HuH-7.5 (cell line): Measurements from ENCODE around the gene PEAK3.
"Not testable (repeated sequence)": the region's sequence is repeated elsewhere in the genome, so short reads cannot be mapped to it uniquely, and the experiment has no call there.

Experiments used
- DNase-seq: peaks from one replicate; pipeline ENCODE4 v3.0.0; 2011; ENCODE audit warnings: low spot score

Gene PEAK3

DNA sequence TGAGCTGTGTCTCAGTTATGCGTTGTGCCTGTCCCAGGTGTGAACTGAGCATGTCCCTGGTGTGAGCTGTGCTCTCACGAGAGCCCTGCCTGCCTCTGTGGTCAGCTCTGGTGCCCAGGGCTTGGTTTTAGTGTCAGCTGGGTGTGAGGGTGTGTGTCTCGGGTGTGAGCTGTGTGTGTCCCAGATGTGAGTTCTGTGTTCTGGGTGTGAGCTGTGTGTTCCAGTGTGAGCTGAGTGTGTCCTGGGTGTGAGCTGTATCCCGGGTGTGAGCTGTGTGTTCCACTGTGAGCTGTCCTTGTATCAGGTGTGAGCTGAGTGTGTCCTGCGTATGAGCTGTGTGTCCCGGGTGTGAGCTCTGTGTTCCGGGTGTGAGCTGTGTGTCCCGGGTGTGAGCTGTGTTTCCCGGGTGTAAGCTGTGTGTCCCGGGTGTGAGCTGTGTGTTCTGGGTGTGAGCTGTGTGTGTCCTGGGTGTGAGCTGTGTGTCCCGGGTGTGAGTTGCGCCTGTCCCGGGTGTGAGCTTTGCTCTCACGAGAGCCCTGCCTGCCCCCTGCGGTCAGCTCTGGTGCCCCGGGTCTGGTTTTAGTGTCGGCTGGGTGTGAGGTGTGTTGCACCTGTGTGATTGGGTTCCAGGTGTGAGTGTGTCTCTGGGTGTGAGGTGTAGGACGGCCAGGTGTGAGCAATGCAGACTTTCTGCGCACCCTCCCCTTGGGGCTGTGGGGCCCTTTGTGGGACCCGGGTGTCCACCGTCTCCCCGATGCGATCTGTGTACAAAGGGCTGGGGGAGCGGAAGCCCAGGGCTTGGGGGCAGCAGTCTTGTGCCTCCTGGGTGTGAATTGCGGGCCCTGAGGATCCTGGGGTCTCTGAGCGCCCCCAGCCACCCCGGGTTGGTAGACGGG lies 7.1 kb upstream of the PEAK3 start:
- no peak for DNase-seq

GRCh38 chr19:2288338-2288817 lies 6.4 kb upstream of the PEAK3 start:
- no peak for DNase-seq

- DNase-seq: no peak
Measured at GRCh38 chr19:2287585-2288337, 5.8 kb upstream of the PEAK3 start.

DNA sequence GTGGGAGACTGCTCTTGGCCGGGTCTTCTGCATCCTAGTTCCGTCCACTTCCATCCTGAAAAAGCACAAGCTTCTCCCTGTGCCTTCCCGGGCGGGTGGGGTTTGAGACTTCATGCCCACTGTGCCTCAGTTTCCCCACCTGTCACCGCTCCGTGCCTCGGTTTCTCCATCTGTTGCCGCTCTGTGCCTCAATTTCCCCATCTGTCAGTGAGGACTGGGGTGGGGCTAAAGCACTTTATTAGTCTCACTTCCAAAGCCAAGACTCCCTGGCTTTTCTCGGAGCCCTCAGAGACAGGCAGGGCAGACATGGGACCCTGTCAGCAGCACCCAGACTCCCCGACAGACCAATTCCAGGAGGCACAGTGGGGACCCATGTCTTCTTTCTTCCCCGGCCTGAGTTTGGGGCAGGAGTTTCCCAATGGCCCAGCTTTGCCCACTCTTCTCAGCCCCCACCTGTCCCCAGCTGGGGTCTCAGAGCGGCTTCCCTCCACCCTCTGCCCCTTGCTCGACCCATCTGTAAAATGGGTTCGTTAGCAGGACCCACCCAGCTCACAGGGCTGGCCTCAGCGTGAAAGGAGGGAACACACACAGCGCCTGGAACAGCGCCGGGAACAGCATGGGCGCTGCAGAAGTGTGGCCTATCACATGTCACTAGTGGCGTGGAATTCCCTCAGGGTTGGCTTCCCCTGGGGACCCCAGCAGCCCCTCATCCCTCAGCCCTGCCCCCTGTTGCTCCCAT lies 4.6 kb upstream of the PEAK3 start:
- DNase-seq: no peak

- no peak for DNase-seq
Measured at GRCh38 chr19:2283835-2284507, 2.0 kb upstream of the PEAK3 start.

GRCh38 chr19:2282862-2283237 lies 875 bp upstream of the PEAK3 start:
- DNase-seq: no peak

GRCh38 chr19:2281265-2282061 lies 512 bp downstream of the PEAK3 start:
- DNase-seq: not testable (repeated sequence)

DNA sequence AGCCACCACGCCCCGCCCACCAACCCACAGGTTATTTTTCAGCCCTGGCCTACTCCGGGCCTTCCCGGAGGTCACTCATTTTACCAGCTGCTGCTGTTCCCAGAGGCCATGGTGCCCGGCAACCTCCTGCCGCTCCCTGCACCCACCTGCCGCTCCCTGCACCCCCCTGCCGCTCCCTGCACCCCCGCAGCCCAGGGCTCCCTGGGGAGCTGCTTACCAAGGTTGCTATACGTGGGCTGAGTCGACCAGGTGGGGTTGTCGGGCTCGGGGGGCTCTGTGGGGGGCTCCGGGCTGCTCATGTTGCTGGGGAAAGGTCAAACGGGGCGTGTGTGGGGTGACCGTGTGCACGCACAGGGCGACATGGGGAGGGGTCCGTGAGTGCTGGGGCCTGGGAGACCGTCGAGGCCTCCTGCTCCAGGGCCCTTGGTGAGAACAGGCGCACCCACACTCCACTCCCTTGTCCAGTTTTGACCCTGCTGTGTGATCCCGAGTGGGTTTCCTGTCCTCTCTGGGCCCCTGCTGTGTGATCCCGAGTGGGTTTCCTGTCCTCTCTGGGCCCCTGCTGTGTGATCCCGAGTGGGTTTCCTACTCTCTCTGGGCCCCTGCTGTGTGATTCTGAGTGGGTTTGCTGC lies 1.2 kb downstream of the PEAK3 start:
- no peak for DNase-seq

GRCh38 chr19:2278459-2279158 lies 3.4 kb downstream of the PEAK3 start:
- DNase-seq: no peak

GRCh38 chr19:2277138-2277537 lies 4.8 kb downstream of the PEAK3 start:
- no peak for DNase-seq

DNA sequence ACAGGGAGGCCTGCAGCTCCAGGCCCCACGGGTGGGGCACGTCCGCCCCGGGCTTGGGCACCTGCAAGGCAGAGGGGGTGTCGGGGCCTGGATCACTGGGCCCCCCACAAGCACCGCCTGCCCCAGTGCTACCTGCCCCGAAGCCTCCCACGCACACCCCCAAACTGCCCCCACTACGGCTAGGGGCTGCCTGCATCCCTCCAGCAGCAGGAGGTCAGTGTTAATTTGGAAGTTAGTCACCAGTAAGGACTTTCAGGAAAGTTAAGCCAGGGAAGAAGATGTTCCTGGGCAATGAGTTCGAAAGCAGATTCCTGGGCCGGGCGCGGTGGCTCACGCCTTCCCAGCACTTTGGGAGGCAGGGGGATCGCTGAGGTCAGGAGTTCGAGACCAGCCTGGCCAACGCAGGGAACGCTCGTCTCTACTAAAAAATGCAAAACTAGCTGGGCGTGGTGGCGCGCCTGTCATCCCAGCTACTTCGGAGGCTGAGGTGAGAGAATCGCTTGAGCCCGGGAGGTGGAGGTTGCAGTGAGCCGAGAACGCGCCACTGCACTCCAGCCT lies 5.5 kb downstream of the PEAK3 start:
- no peak for DNase-seq

GRCh38 chr19:2275588-2276428 lies 6.2 kb downstream of the PEAK3 start:
- DNase-seq: no peak

GRCh38 chr19:2274931-2275535 lies 6.9 kb downstream of the PEAK3 start:
- peak; percentile 94 for DNase-seq

- no peak for DNase-seq
Measured at GRCh38 chr19:2274185-2274711, 7.7 kb downstream of the PEAK3 start.

DNA sequence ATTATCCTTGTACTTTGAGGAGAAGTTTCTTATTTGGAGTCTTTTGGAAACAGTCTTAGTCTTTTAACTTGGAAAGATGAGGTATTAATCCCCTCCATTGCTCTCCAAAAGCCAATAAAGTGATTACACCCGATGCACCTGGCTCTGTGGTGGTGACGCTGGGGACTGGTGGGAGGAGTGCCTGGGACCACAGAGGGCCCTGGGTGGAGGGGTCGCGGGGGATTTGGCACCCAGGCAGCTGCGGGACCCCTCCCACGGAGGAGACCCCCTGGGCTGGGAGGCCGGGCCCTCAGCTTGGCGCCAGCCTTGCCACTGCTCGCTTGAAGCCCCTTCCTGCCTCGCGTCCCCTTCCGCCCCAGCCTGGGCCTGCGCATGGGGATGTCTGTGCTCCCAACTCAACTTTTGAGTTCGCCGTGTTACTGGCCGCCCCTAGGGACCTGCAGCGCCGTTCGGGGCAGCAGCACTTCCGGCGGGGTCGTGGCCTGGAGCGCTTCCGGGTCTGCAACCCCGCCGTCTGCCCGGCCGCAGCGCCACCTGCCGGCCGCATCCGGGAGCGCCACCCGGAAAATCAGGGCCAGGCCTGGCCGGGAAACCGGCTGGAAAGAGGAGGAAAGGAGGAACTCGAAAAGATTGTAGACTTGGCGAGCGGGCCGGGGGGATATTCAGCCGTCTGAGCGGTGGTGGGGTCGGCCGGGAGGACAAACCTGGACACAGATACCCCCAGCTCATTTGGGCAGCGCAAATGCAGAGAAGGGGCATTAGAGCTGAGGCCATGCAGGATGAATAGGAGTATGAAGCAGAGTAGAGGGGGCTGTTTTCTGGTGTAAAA lies 8.4 kb downstream of the PEAK3 start:
- peak; percentile 98 for DNase-seq

GRCh38 chr19:2271234-2272103 lies 10.5 kb downstream of the PEAK3 start:
- DNase-seq: no peak
